ENCODE results near the gene RNF169. TPM values are rescaled to one million over a fixed set of nuclear protein-coding genes. Genes with fewer than 3 reads are reported as not detected.

The RNF169 gene
- polyA plus RNA-seq, 2 of the 4 experiments (the other 2 are of a cell fraction) = 6.3 to 11.1 TPM

DNA sequence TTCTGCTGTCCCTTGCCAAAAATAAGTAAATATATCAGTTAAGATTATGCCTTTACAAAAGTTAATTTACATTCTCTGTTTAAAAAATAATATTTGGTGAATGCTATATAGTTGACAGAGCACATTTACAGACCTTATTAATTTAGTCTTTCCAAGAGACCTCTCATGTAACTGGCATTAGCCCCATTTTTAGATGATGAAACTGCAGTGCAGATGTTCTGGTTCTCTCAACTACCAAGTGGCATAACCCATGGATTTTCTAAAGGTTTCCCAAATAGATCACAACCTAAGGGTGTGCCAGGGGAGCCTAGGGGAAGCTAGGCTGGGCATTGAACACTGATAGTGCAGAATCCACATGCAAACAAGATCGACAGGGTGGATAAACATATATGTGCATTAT lies 88.5 kb downstream of the RNF169 start (continued):
- TF ChIP-seq, protein P1, sequence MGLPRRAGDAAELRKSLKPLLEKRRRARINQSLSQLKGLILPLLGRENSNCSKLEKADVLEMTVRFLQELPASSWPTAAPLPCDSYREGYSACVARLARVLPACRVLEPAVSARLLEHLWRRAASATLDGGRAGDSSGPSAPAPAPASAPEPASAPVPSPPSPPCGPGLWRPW (IDR thresholded peaks at IDR 0.05) = no peak
- no peak for TF ChIP-seq CBX2 (IDR thresholded peaks at IDR 0.05; ENCODE audit: borderline replicate concordance, low read depth)

DNA sequence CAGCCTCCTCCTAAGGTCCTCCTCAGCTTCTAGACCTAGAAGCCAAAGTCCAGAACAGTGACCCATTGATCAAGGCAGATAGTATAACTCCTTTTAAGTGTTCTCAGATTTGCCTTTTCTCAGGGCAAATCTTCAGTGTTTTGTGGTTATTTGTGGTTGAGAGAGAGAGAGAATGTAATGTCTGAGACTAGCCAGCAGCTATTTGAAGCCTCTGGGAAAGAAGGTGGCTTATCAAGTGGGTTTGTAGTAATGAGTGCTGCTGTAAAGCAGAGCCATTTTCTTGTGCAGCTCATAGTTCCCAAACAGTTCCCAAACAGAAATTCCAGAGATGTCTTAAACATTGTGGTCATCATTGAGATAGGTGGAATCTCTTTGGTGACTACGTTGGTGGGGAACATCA lies 89.5 kb downstream of the RNF169 start:
- Histone ChIP-seq H3K9me3 (no peaks in the 10 kb centered on the region), H3K4me3 (no peak overlapping the region), H3K4me2 (no peak overlapping the region), H3K27ac (no peak overlapping the region), H3K4me1 (no peaks in the 10 kb centered on the region)
- no peak for TF ChIP-seq SMC3 (IDR thresholded peaks at IDR 0.05)
- TF ChIP-seq, protein P2, sequence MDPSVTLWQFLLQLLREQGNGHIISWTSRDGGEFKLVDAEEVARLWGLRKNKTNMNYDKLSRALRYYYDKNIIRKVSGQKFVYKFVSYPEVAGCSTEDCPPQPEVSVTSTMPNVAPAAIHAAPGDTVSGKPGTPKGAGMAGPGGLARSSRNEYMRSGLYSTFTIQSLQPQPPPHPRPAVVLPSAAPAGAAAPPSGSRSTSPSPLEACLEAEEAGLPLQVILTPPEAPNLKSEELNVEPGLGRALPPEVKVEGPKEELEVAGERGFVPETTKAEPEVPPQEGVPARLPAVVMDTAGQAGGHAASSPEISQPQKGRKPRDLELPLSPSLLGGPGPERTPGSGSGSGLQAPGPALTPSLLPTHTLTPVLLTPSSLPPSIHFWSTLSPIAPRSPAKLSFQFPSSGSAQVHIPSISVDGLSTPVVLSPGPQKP (IDR thresholded peaks at IDR 0.05; ENCODE audit: low read depth, low read length) = no peak
- DNase-seq (ENCODE audit: low read depth in 1 of 2, low spot score in 1 of 2) = no peak
- 86% methylated on average over 1 of the region's 1 CpG for WGBS (ENCODE audit: missing lambda C conversion rate)
- ChIA-PET POLR2A (no interaction called here), CTCF (interaction anchor here (1.5 to 1.9 kb wide), 2 partner anchors 22 kb away, joined by 3 to 5 read pairs; no protein-coding TSS in a partner anchor)
- FAIRE-seq = no peak
- no peak for ATAC-seq

DNA sequence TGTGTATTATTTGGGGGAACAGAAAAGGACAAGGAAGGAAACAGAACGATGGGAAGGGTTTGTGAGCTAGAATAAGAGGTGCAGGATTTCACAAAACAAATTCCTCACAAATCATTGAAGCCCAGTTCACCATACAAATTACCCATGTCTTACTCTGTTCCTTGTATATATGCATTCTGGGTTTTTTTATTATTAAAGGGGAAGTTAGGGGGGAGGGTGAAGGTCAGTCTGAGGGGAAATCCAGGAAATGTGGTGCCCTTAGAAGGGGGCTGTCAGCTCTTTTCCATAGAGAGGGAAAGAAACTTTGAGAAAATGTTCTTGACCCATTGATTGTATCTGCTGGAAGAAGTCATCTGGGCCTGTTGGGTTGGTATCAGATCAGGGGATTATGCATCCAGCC lies 90.8 kb downstream of the RNF169 start:
- no peak overlapping the region for H3K4me3 ChIP-seq

DNA sequence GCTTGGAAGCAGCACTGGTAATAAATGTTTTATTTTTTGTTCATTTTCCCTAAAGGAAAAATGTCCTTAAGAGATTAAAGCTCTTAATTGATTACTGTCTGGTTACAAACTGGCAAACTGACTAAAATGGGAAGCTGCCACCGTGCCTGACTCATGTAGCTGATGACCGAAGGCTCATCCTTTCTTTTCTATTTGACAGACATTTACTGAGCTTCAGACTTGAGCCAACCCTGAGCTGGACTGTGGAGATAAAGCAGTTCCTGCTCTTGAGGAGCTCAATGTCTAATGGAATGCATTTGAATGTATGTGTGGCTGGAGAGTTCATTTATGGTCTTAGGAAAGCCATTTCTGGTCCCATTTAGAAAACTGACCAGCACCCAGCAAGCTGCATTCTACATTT lies 91.3 kb downstream of the RNF169 start:
- ChIA-PET CTCF (interaction anchor here (0.6 to 1.5 kb wide), 3 partner anchors 11 to 21 kb away, joined by 3 to 4 read pairs (median 3); no protein-coding TSS in a partner anchor), POLR2A (no interaction called here)
- no peak for FAIRE-seq
- ATAC-seq = no peak
- Histone ChIP-seq H3K27ac (no peak overlapping the region), H3K4me2 (no peak overlapping the region), H3K4me1 (no peaks in the 10 kb centered on the region), H3K9me3 (no peaks in the 10 kb centered on the region), H3K4me3 (no peak overlapping the region)
- TF ChIP-seq, protein P3, sequence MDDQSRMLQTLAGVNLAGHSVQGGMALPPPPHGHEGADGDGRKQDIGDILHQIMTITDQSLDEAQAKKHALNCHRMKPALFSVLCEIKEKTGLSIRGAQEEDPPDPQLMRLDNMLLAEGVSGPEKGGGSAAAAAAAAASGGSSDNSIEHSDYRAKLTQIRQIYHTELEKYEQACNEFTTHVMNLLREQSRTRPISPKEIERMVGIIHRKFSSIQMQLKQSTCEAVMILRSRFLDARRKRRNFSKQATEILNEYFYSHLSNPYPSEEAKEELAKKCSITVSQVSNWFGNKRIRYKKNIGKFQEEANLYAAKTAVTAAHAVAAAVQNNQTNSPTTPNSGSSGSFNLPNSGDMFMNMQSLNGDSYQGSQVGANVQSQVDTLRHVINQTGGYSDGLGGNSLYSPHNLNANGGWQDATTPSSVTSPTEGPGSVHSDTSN (IDR thresholded peaks at IDR 0.05) = no peak
- no peak for TF ChIP-seq RFX5 (IDR thresholded peaks at IDR 0.05)
- no peak for DNase-seq (ENCODE audit: low read depth in 1 of 2, low spot score in 1 of 2)
- WGBS (ENCODE audit: missing lambda C conversion rate) = 90% methylated on average over 2 of the region's 2 CpGs

More for the DNA sequence above, 90.8 kb downstream of the RNF169 start:
- TF ChIP-seq NPAS2 (CRISPR knock-in tag; IDR thresholded peaks at IDR 0.05; ENCODE audit: borderline replicate concordance) (no peak), HOXB13 (CRISPR knock-in tag; IDR thresholded peaks at IDR 0.05; ENCODE audit: low read depth) (no peak), FOSB (CRISPR knock-in tag; IDR thresholded peaks at IDR 0.05) (no peak), RCOR1 (IDR thresholded peaks at IDR 0.05; ENCODE audit: low read depth, low read length) (no peak), RARB (CRISPR knock-in tag; IDR thresholded peaks at IDR 0.05) (no peak), CHD4 (IDR thresholded peaks at IDR 0.05; ENCODE audit: borderline replicate concordance) (no peak), POLR2A (IDR thresholded peaks at IDR 0.05; ENCODE audit: low read length) (no peak), ZC3H11A (IDR thresholded peaks at IDR 0.05) (no peak), EP300 (IDR thresholded peaks at IDR 0.05) (no peak)
- TF ChIP-seq, protein P4, sequence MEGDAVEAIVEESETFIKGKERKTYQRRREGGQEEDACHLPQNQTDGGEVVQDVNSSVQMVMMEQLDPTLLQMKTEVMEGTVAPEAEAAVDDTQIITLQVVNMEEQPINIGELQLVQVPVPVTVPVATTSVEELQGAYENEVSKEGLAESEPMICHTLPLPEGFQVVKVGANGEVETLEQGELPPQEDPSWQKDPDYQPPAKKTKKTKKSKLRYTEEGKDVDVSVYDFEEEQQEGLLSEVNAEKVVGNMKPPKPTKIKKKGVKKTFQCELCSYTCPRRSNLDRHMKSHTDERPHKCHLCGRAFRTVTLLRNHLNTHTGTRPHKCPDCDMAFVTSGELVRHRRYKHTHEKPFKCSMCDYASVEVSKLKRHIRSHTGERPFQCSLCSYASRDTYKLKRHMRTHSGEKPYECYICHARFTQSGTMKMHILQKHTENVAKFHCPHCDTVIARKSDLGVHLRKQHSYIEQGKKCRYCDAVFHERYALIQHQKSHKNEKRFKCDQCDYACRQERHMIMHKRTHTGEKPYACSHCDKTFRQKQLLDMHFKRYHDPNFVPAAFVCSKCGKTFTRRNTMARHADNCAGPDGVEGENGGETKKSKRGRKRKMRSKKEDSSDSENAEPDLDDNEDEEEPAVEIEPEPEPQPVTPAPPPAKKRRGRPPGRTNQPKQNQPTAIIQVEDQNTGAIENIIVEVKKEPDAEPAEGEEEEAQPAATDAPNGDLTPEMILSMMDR (IDR thresholded peaks at IDR 0.05) = no peak
- TF ChIP-seq, protein P5, sequence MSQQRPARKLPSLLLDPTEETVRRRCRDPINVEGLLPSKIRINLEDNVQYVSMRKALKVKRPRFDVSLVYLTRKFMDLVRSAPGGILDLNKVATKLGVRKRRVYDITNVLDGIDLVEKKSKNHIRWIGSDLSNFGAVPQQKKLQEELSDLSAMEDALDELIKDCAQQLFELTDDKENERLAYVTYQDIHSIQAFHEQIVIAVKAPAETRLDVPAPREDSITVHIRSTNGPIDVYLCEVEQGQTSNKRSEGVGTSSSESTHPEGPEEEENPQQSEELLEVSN (IDR thresholded peaks at IDR 0.05; ENCODE audit: borderline replicate concordance, low read depth) = no peak
- no peak for DNase-seq (ENCODE audit: low read depth in 1 of 2, low spot score in 1 of 2)
- Histone ChIP-seq H3K4me2 (no peak overlapping the region), H3K27ac (no peak overlapping the region), H3K4me1 (no peaks in the 10 kb centered on the region), H3K9me3 (no peaks in the 10 kb centered on the region)
- WGBS (ENCODE audit: missing lambda C conversion rate) = 76% methylated on average over 1 of the region's 1 CpG
- POLR2A ChIA-PET = no interaction called here
- CTCF ChIA-PET = interaction anchor here (0.6 to 1.5 kb wide), 3 partner anchors 10 to 21 kb away, joined by 3 to 4 read pairs (median 3); no protein-coding TSS in a partner anchor
- no peak for FAIRE-seq
- ATAC-seq = no peak
